HG03025 (cell line): ENCODE data around the gene PEF1.

Source experiments
- ATAC-seq: cut with Tn5 transposase; IDR thresholded peaks from one replicate; pipeline ENCODE4 v1.9.1; 2021; ENCODE audit warnings: mild to moderate bottlenecking, moderate library complexity; ENCODE audit not compliant: unreplicated experiment, low FRiP score

PEF1 gene

DNA sequence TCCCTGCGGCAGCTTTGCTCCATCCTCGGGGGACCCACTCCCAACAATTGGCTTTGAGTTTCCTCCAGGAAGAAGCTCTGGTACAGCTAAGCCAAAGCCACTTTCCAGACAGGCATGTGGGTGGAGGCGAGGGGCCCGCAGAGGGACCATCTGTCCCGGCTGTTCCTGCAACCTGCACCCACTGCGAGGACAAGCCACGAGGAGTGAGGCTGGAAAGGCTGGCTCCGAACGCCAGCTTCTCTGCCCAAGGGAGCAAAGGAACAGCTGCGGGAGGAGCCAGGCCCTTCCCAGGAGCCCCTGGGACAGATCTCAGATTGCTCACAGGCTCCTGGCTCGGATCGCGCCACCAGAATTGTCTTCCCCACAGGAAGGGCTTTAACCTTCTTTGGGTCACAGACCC lies 28.3 kb upstream of the PEF1 start:
- no peak for ATAC-seq

DNA sequence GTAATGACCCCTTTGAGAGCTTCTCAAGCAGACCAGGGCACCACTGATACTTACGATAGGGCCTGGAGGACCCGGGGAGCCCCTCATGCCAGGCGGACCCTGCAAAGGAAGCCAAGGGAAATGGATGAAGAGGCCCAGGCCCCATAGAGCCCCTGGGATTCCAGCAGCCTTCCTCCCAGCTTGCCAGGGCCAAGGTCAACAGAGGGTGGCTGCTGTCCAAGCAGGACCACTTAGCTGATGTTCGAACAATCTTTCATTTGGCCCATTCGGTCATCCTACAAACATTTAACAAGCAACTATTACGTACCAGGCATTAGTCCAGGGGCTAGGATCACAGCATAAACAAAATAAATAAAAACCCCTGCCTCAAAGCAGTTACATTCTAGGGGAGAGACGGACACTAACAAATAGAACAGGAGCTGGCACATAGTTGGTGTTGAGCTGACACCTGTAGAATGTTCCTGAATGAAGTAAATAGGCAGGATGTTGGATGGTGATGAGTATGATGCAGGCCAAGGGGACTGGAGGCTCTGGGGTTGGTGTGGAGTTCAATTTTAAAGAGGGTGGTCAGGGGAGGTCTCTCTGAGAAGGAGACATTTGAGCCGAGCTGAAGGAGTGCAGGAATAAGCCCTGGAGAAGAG lies 27.0 kb upstream of the PEF1 start:
- ATAC-seq = no peak

DNA sequence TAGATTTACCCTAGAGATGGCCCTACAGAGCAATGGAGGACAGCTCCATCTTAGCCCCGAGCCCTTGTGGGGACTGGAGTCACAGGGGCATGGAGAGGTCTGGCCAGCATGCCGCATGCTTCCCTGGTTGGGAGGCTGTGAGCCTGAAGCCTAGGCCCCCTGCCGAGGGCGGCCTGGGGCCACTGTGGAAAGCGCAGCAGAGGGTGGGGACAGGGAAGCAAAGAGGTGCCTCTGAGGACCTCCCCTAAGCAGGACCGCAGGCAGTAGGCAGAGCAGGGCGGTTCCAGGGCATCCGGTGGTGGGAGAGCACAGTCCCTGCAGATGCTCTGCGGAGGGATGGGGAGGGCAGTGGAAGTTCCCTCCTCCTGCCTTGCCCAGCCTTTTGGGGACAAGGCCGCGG lies 26.5 kb upstream of the PEF1 start:
- no peak for ATAC-seq

DNA sequence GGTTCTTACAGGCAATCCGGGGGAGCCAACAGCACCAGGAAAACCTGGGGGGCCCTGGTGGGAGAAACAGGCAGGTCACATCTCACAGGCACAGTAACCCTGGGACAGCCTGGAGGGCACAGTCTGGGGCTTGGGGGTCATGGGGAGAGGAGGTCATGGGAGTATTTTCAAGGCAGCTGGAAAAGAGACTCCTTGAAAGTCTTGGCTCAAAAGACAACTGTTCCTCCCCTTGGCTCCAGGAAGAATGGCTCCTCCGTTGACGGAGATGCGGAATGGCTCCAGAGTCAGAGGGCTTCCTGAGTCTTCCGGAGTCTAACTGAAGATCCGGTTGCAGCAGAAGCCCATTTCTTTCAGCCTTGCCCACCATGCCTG lies 25.9 kb upstream of the PEF1 start:
- ATAC-seq = no peak

DNA sequence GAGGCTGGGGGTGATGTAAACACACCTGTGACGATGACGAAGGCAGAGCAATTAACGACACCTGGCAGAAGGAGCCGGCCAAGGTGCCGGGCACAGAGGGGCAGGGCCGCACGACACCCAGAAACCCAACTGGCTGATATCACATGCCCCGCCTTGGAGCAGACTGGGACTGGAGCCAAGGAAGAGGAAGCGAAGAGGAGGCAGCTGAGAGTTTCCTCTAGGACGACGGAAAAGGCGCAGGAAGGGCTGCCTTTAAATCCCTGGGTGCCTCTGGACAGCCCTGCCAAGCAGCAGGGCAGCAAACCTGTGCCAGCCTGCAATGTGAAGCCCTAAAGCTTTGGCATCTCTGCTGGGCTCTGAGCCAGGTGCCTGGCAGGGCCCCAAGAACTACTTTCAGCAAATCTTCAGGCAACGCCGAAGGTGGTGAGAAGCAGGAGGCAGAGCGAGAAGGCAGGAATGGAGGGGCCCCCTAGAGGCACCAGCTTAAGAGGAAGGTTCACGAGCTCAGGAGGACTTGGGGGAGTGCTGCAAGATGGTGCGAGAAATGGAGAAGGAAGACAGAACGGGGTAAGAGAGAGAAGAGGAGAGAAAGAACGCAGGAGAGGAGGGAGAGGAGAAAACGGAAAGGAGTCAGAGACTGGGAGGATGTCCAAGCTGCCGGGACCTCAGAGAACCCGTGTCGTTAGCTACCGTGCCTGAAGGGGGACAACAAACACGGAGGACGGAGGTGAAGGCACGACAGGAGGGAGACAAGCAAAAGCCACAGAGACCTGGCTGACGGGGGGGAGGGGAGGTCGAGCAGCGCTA lies 25.3 kb upstream of the PEF1 start:
- ATAC-seq = no peak

DNA sequence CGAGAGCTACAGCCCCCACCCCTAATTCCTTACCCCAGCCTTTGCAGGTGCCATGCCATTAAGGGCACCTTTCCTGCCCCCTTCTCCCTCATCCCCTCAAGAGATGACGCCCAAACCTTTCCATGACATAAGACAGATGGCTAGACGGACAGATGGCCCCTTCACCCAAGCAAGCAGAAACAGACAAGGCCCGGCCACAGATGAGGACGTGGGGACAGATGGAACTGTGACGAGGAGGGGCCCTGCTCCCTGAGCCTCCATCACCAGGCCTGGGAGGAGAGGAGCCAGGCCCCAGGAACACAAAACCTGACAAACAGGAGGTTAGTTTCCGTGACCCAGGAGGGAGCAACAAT lies 24.7 kb upstream of the PEF1 start:
- no peak for ATAC-seq

DNA sequence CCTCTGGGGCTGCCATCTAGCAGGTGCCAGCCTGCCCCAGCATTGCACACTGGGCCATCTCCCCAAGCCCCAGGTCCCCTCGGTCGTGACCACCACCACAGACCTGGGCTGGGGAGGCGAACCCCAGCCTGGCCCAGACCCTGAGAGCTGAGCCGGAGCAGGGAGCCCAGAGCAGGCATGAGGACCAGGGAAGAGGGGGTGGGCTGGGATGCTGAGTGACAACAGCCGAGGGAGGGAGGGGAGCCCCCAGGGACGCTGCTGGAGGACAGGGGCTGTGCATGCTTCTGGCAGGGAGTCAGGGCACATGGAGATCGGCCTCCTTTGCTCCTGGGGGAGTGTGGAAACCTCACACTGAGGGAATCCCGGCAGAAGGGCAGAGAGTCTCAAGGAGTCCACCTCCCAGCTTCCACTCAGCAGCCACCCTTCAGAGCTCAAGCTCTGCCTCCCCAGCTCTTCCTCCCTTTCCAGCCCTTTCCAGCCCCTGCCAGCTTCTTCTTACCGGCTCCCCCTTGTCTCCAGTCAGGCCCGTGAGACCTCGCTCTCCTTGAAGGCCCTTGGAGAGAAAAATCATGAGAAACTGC lies 23.7 kb upstream of the PEF1 start:
- ATAC-seq = no peak

DNA sequence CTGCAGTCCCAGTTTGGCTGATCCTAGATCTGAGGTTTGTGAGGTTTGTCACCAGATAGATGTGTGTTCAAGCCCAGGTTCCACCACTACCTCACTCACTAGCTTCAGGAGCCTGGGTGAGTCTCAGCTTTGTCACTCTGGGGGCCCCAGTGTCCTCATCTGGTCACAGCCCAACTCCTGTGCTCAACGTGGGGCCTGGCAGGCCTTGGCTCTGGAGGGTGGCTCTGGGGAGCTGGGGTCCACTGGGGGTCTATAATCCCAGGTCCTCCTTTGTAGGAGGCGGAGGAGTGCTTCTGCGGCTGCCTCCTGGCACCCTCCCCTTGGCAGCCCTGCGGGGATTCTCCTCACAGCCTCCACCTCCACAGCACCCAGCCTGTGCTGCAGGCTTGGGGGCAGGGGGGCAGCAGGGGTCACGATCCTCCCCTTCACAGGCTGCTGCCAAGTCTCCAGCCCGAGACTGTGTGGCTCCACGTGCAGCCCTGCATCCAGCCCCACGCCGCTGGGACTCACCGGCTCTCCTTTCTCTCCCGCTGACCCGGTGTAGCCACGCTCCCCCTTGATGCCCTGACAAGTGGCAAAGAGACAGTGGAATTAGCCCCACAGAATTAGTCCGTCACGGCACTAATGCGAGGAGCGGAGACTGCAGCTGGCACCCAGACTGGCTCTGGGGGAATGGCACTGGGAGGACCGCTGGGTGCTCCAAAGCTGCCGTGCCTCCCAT lies 22.5 kb upstream of the PEF1 start:
- ATAC-seq = no peak

DNA sequence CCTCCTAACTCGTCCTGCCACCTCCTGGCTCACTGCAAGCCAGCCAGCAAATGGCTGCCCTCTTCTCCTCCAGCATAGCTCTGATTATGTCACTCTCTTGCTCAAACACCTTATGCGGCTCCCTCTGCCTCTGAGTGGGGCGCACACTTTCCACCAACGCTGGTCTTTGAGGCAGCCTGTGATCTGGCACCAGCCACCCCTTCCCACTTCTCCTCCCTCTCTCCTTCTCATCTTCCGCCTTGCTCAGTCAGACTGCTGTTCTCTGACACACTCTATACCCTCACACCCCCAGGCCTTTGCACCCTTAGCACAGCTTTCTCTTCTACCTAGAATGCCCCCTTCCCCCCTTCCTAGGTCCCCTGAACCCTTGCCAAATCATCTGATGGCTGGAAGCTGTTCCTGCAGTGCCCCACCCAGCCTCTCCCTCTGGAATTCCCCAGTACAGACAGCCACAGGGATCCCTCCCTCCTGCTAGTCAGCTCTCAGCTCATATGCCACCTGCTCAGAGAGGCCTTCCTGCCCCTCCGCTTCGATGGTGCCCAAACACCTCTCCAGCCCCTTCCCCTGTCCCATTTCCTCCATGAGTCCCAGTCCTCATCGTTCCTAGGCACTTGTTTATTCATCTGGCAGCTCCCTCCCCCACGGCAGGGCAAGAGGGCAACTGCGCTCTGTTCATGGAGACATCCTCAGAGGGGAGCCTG lies 21.7 kb upstream of the PEF1 start:
- no peak for ATAC-seq

DNA sequence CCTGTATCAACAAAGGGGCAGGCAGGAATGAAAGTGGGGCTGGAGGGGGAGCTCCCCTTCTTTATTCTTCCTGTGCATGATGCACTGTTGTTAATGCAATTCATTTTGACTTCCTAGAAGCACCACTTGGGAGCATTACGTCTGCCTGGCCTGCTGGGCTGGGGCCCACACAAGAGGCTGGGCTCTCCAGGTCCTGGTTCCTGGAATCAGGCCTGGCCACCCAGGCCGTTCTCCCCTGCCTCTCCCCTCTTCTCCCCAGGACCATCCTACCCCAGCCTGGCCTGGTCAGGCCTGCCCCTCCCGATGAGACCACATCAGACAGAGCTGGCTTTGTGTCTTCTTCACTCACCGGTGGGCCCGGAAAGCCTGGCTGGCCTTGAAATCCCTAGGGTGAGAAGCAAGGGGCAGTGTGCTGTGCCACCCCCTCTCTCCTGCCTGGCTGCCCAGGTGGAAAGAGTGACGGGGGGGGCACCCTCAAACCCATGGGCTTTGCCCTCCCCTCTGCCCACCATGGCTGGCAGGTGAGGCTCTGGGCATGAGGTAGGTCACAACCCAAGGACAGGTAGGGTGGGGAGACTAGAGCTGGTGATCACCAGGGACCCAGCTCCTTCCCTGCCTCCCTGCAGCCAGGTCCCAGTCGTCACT lies 20.7 kb upstream of the PEF1 start:
- no peak for ATAC-seq

DNA sequence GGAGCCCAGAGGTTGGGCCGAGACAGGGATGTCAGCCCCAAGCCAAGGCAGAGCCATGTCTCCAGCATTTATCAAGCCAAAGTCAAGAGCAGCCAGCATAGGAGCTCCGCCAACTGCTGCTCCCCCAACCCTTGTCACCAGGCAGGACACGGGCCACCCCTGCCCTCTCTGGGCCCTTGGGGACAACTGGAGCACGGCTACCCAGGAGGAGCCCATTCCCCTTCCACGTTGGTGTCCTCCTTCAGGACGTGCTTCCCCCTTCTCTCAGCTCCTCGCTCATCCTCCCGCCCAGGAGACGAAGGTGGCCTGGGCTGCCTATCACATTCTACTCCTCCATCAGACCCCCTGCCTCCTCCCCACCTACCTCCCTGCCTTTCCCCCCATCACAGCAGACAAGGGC lies 19.9 kb upstream of the PEF1 start:
- ATAC-seq = no peak

DNA sequence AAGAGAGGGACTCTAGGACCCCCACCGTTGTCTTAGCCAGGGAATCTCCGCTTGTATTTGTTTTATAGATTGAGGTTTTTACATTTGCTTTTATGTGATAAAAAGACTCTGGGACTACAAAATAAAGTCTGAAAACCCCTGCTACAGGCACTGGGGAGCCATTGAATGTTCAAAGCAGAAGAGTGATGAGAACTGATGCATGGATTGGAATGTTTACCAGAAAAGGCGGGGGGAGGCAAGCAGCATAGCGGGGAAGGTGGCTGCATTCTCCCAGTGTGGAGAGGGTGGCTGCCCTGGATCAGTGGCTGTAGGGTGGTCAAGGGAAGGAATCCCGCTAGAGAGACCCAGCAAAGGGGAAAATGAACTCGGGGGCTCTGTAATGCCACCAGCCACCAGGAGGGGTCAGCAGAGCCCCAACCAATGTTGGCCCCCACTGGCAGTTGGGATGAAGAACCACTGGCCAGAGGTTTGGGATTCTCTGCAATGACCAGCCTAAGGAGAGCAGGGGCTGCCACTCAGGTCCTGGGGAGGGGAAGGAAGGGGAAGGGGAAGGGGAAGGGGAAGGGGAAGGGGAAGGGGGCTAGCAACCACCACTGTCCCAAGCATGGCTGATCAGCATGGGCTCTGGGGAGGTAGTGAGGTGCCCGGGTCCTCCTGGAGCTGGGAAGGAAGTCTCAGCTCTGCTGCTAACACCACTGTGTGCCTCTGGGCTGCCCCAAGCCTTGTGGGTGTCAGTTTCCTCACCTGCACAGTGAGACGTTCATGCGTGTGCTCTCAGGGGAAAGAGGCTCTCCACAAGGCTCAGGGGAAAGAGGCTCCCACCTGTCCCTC lies 19.2 kb upstream of the PEF1 start:
- ATAC-seq = no peak

DNA sequence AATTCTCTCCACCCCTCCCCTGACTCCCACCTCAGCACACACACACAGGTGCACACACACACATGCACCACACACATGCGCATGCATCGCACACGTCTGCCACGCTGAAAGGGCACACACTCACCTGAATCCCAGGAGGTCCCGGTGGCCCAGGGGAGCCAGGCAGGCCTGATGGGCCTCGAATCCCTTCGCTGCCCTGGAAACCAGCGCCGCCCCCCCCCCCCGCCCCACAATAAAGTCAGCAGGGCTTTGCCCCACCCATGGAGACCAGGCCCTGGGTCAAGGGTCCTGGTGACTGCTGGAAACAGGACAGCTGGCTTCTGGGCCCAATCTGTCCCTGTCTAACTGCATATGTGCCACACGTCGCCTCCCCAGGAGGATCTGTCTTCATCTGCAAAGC lies 17.8 kb upstream of the PEF1 start:
- ATAC-seq = no peak

DNA sequence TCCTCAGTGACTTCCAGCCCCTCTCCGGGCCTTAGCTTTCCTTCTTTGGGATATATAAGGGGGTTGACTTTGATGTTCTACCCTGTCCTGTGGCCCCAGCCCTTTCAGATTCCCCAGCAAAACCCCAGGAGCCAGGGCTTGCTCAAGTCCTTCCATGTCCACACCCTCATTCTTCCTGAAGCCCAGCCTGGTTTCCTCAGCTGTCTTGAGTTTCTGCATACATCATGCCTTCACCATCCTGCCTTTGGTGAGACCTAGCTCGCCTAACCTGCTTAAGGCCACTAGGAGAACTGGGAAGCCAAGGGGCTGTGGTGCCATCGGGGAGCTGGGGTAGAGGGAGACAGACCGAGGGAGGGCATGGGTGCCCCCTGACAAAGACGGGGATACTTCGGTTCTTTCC lies 17.2 kb upstream of the PEF1 start:
- no peak for ATAC-seq

DNA sequence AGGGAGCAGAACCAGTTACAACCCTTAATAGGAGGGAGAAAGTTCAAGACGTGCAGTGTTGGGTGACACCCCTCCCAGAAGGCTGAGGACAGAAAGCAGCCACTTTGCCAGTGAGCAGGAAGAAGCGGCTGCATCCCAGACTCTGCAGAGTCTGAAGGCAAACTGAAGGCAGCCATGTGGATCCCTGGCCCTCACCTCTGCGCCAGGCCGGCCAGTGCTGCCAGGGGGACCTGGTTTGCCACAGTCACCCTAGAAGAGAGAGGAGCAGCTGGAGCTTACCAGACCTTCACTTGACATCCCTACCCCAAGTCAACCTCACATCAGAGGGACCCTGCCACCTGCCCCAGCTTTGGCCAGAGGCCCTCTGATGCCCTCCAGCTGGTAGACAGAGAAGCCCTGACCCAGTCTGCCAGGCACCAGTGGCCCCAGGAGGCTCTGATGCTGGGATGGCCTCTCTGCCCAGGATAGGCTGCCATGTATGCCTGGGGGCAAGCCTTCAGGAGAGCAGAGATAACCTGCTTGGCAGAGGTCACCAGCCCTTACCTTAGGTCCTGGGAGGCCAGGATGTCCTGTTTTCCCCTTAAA lies 16.3 kb upstream of the PEF1 start:
- no peak for ATAC-seq

DNA sequence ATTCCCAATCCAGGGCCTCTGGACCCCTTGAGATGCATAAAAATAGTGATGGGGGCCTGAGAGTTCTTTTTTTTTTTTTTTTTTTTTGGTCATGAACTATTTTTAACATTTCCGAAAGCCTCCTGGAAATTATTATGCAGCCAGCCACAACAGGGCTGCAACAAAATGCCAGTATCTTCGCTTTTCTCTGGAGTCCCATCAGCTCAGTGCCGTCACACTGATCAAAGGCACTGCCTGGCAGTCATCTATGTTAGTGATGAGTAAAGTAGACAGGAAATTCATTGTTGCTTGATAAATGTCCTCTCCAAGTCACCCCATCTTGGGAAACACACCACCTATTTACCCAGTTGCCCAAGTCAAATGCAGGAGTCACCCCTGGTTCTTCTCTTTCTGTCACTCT lies 15.2 kb upstream of the PEF1 start:
- no peak for ATAC-seq

DNA sequence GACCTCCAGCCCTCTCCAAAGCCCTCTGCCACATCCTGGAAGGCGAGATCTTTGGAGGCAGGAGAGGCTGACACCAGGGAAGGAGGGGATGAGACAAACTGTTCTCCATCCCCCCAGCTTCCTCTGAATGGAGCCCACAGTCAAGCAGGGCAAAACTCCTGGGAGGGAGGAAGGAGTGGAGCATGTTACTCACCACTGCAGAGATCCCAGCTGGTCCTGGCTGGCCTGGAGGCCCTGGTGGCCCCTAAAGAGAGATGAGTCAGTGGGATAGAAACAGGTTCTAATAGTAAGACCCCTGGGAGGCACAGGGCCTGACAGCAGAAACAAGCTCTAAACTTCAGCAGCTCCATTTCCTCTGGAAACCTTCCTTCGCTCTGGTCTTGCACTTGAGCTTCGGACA lies 14.0 kb upstream of the PEF1 start:
- no peak for ATAC-seq

DNA sequence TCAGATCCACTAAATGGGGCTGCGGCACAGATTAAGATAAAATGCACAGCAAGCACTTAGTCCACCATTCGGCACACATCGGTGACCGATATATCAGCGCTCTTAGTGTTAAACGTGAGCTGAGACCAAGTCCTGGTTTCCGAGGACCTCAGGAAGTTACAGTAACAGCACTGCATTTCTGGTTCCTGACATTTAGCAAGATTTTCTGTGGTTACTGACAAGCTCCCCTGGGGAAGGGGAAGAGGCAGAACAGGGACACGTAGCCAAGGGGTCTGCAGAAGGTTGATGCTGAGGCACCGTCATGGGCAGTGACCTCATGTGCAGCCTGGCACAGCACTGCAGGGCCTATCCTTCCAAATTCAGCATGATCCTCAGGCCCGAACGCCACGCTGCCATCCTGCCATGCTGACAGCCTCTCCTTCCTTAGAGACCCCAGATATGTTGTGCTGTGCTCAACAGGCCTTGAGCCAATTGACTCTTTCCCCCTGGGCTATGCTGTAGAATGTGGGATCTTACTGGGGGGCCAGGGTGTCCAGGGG lies 13.4 kb upstream of the PEF1 start:
- no peak for ATAC-seq
